ENCODE results near the gene KIAA1614. TPM values are rescaled to one million over a fixed set of nuclear protein-coding genes. Genes with fewer than 3 reads are reported as not detected.

The KIAA1614 gene
- polyA plus RNA-seq, 1 of the 3 experiments (the other 2 are of a cell fraction): 1.1 TPM

- TF ChIP-seq EP300 (IDR thresholded peaks at IDR 0.05; ENCODE audit: borderline replicate concordance in 1 of 2, low read depth in 1 of 2, low read length in 1 of 2): no peak
- TF ChIP-seq MAX (IDR thresholded peaks at IDR 0.05; ENCODE audit: low read depth): no peak
- no peak for TF ChIP-seq SMC3 (IDR thresholded peaks at IDR 0.05; ENCODE audit: low read depth, low read length)
Observed at GRCh38 chr1:180929389-180929788, 16.7 kb downstream of the KIAA1614 start (continued).

GRCh38 chr1:180930687-180931086 is 18.0 kb downstream of the KIAA1614 start:
- Histone ChIP-seq H3K27ac (ENCODE audit: low read depth in 2 of 2, low read length in 1 of 2) (peak overlapping the region in 1 of 2 experiments; percentile 96; a peak in 2 of 4 replicates), H2AFZ (ENCODE audit: low read depth) (no peak overlapping the region), H3K79me2 (ENCODE audit: insufficient read depth) (no peaks in the 10 kb centered on the region), H3K4me2 (no peak overlapping the region), H3K9me2 (no peaks in the 10 kb centered on the region), H3K9me3 (no peaks in the 10 kb centered on the region), H3K36me3 (replicated peaks in 1 of 2; ENCODE audit: control insufficient read depth in 1 of 2, insufficient read depth in 2 of 2, low read length in 1 of 2) (no peaks in the 10 kb centered on the region), H3K27me3 (ENCODE audit: insufficient read depth) (no peaks in the 10 kb centered on the region), H3K4me3 (ENCODE audit: low read depth in 2 of 2, low read length in 1 of 2) (no peak overlapping the region), H4K20me1 (ENCODE audit: insufficient read depth) (no peaks in the 10 kb centered on the region), H3K9ac (no peak overlapping the region), H3K4me1 (ENCODE audit: control insufficient read depth in 1 of 2, insufficient read depth in 2 of 2, low read depth in 1 of 2, low read length in 1 of 2) (peaks cover 13 to 63% of the 10 kb centered on the region in 2 experiments; a peak in 3 of 4 replicates), H3F3A (replicated peaks; ENCODE audit: insufficient read depth) (no peaks in the 10 kb centered on the region)
- DNase-seq: peak; percentile 86
- WGBS (ENCODE audit: low lambda C conversion rate): 58% methylated on average over 5 of the region's 5 CpGs
- ChIA-PET CTCF (interaction anchor here (0.7 to 2.3 kb wide), 8 partner anchors 26 to 397 kb away, joined by 3 to 9 read pairs (median 3); no protein-coding TSS in a partner anchor), POLR2A (interaction anchor here (0.7 to 1.2 kb wide), 9 partner anchors 8 to 198 kb away, joined by 3 to 5 read pairs (median 4); partner anchors contain the start of gene STX6)
- TF ChIP-seq EP300 (IDR thresholded peaks at IDR 0.05; ENCODE audit: borderline replicate concordance in 1 of 2, low read depth in 1 of 2, low read length in 1 of 2) (peak in 1 of 2 experiments; percentile 86; a peak in 1 of 4 replicates), USF2 (IDR thresholded peaks at IDR 0.05; ENCODE audit: borderline replicate concordance, low read depth, low read length) (no peak), NRF1 (IDR thresholded peaks at IDR 0.05; ENCODE audit: low read depth, low read length) (no peak), FOXM1 (IDR thresholded peaks at IDR 0.05; ENCODE audit: low read depth) (no peak), MXI1 (IDR thresholded peaks at IDR 0.05; ENCODE audit: low read depth, low read length) (peak; percentile 44; the same call in 1 of the 2 replicates), RCOR1 (IDR thresholded peaks at IDR 0.05; ENCODE audit: low read length) (peak; percentile 61; the same call in 1 of the 2 replicates), PBX3 (IDR thresholded peaks at IDR 0.05) (no peak), CHD2 (IDR thresholded peaks at IDR 0.05; ENCODE audit: low read length, partially characterized antibody) (peak; percentile 80), POLR2AphosphoS5 (IDR thresholded peaks at IDR 0.05; ENCODE audit: low read depth, low read length) (no peak), RAD21 (IDR thresholded peaks at IDR 0.05; ENCODE audit: low read length) (peak; percentile 22; the same call in 1 of the 2 replicates), ZBTB33 (IDR thresholded peaks at IDR 0.05; ENCODE audit: borderline replicate concordance, low read depth) (no peak), CTCF (IDR thresholded peaks at IDR 0.05) (no peak), FOXJ3 (CRISPR knock-in tag; IDR thresholded peaks at IDR 0.05) (peak; percentile 68; the same call in 1 of the 2 replicates), SIN3A (IDR thresholded peaks at IDR 0.05; ENCODE audit: borderline replicate concordance, low read depth, low read length) (no peak), SMC3 (IDR thresholded peaks at IDR 0.05; ENCODE audit: low read depth, low read length) (peak; percentile 8; the same call in 1 of the 2 replicates), MAX (IDR thresholded peaks at IDR 0.05; ENCODE audit: low read depth) (no peak), RXRA (IDR thresholded peaks at IDR 0.05; ENCODE audit: borderline replicate concordance, low read depth) (no peak), JUND (IDR thresholded peaks at IDR 0.05) (no peak), ELF1 (IDR thresholded peaks at IDR 0.05) (no peak), GABPA (IDR thresholded peaks at IDR 0.05; ENCODE audit: low read depth) (no peak), GATA2 (CRISPR knock-in tag; IDR thresholded peaks at IDR 0.05) (peak; percentile 56)
